K562 (cell line): ENCODE results near the gene TSSK2. TPM values are rescaled to one million over a fixed set of nuclear protein-coding genes. Genes with fewer than 3 reads are reported as not detected.

Experiments
- polyA plus RNA-seq, 8 experiments: library from polyadenylated mRNA; depleted of rRNA in 4 of 8; stranded (reverse) in 5 of 8; unstranded in 3 of 8; fragments of >200 nt; fragmentation: Nextera tagmentation in 2 of 8; fragmentation: Illumina TruSeq in 1 of 8; extraction: Ambion mirVana in 2 of 8; extraction: Trizol in 1 of 8; gene quantifications; 2 replicates each; pipeline versions ENCODE4 v1.2.1 to v1.2.3, GENCODE V29; 2011 to 2014; ENCODE audit warnings: inconsistent platforms in 1 of 8, missing spikeins in 1 of 8
- total RNA-seq, 7 experiments: library from RNA; depleted of rRNA in 6 of 7; stranded (reverse); fragments of >200 nt in 6 of 7; fragmentation: Illumina TruSeq in 2 of 7; extraction: Trizol in 2 of 7; gene quantifications; 2 replicates each; pipeline versions ENCODE4 v1.2.1 to v1.2.3, GENCODE V29; 2011 to 2021; ENCODE audit warnings: low replicate concordance in 1 of 7

Gene TSSK2
- total and polyA plus RNA-seq, 9 of the 15 experiments (the other 6 are each of a cell fraction or from before 2014, with no cell fraction given), result 0.04 TPM; not detected in 8

Other genes with a start within 250 kb of the TSSK2 start
- 1.9 and 2.9 TPM in 2 replicates for gene DGCR6, start 225.0 kb upstream of the TSSK2 start, total RNA-seq (2014; rRNA removed)
- 1.3 and 1.4 TPM in 2 replicates for gene DGCR6, start 225.0 kb upstream of the TSSK2 start, total RNA-seq (2014; rRNA removed; fragmentation: Illumina TruSeq; extraction: Trizol)
- gene DGCR6, start 225.0 kb upstream of the TSSK2 start, total RNA-seq (2015; rRNA removed; fragmentation: Illumina TruSeq; extraction: Trizol), result 0.60 and 1.4 TPM in 2 replicates
- 2.0 and 2.7 TPM in 2 replicates for gene DGCR6, start 225.0 kb upstream of the TSSK2 start, total RNA-seq (2021)
- 1.5 and 1.8 TPM in 2 replicates for gene DGCR6, start 225.0 kb upstream of the TSSK2 start, polyA plus RNA-seq (2011; rRNA removed)
- gene DGCR6, start 225.0 kb upstream of the TSSK2 start, polyA plus RNA-seq (2014; fragmentation: Illumina TruSeq; extraction: Trizol), result 0.79 and 2.0 TPM in 2 replicates
- gene DGCR6, start 225.0 kb upstream of the TSSK2 start, polyA plus RNA-seq (2014; fragmentation: Nextera tagmentation; extraction: Ambion mirVana), result under 1 TPM in 1 of 2 experiments, not detected in 1; 0.32 TPM
- gene DGCR6, start 225.0 kb upstream of the TSSK2 start, polyA plus RNA-seq (2014; rRNA removed), result 2.4 and 3.8 TPM in 2 replicates
- gene PRODH, start 195.0 kb upstream of the TSSK2 start, total RNA-seq (2014; rRNA removed), result not detected in 2 replicates
- not detected in 2 replicates for gene PRODH, start 195.0 kb upstream of the TSSK2 start, total RNA-seq (2014; rRNA removed; fragmentation: Illumina TruSeq; extraction: Trizol)
- not detected in 2 replicates for gene PRODH, start 195.0 kb upstream of the TSSK2 start, total RNA-seq (2015; rRNA removed; fragmentation: Illumina TruSeq; extraction: Trizol)
- not detected in 2 replicates for gene PRODH, start 195.0 kb upstream of the TSSK2 start, total RNA-seq (2021)
- 0.11 TPM in 1 of 2 replicates, not detected in the other for gene PRODH, start 195.0 kb upstream of the TSSK2 start, polyA plus RNA-seq (2011; rRNA removed)
- gene PRODH, start 195.0 kb upstream of the TSSK2 start, polyA plus RNA-seq (2014; fragmentation: Illumina TruSeq; extraction: Trizol), result not detected in 2 replicates
- gene PRODH, start 195.0 kb upstream of the TSSK2 start, polyA plus RNA-seq (2014; fragmentation: Nextera tagmentation; extraction: Ambion mirVana), result not detected
- 0.07 TPM in 1 of 2 replicates, not detected in the other for gene PRODH, start 195.0 kb upstream of the TSSK2 start, polyA plus RNA-seq (2014; rRNA removed)
- 62.9 and 79.7 TPM in 2 replicates for gene DGCR2, start 8.9 kb upstream of the TSSK2 start, total RNA-seq (2014; rRNA removed)
- 25.0 and 31.7 TPM in 2 replicates for gene DGCR2, start 8.9 kb upstream of the TSSK2 start, total RNA-seq (2014; rRNA removed; fragmentation: Illumina TruSeq; extraction: Trizol)
- gene DGCR2, start 8.9 kb upstream of the TSSK2 start, total RNA-seq (2015; rRNA removed; fragmentation: Illumina TruSeq; extraction: Trizol), result 52.2 and 56.7 TPM in 2 replicates
- 101 and 103 TPM in 2 replicates for gene DGCR2, start 8.9 kb upstream of the TSSK2 start, total RNA-seq (2021)
- 45.6 and 65.3 TPM in 2 replicates for gene DGCR2, start 8.9 kb upstream of the TSSK2 start, polyA plus RNA-seq (2011; rRNA removed)
- 56.7 and 59.7 TPM in 2 replicates for gene DGCR2, start 8.9 kb upstream of the TSSK2 start, polyA plus RNA-seq (2014; fragmentation: Illumina TruSeq; extraction: Trizol)
- under 1 TPM; 0.69 to 0.70 TPM for gene DGCR2, start 8.9 kb upstream of the TSSK2 start, polyA plus RNA-seq (2014; fragmentation: Nextera tagmentation; extraction: Ambion mirVana)
- 54.1 and 56.4 TPM in 2 replicates for gene DGCR2, start 8.9 kb upstream of the TSSK2 start, polyA plus RNA-seq (2014; rRNA removed)
- 42.5 and 47.4 TPM in 2 replicates for gene ESS2, start 13.3 kb downstream of the TSSK2 start, total RNA-seq (2014; rRNA removed)
- 9.4 and 10.7 TPM in 2 replicates for gene ESS2, start 13.3 kb downstream of the TSSK2 start, total RNA-seq (2014; rRNA removed; fragmentation: Illumina TruSeq; extraction: Trizol)
- gene ESS2, start 13.3 kb downstream of the TSSK2 start, total RNA-seq (2015; rRNA removed; fragmentation: Illumina TruSeq; extraction: Trizol), result 28.3 and 30.9 TPM in 2 replicates
- gene ESS2, start 13.3 kb downstream of the TSSK2 start, total RNA-seq (2021), result 51.3 and 52.8 TPM in 2 replicates
- gene ESS2, start 13.3 kb downstream of the TSSK2 start, polyA plus RNA-seq (2011; rRNA removed), result 26.8 and 44.0 TPM in 2 replicates
- 23.6 and 41.0 TPM in 2 replicates for gene ESS2, start 13.3 kb downstream of the TSSK2 start, polyA plus RNA-seq (2014; fragmentation: Illumina TruSeq; extraction: Trizol)
- 1 to 10 TPM in 1 of 2 experiments, under 1 TPM in 1; 0.70 to 1.9 TPM for gene ESS2, start 13.3 kb downstream of the TSSK2 start, polyA plus RNA-seq (2014; fragmentation: Nextera tagmentation; extraction: Ambion mirVana)
- 47.1 and 58.1 TPM in 2 replicates for gene ESS2, start 13.3 kb downstream of the TSSK2 start, polyA plus RNA-seq (2014; rRNA removed)
- not detected in 2 replicates for gene GSC2, start 19.0 kb downstream of the TSSK2 start, total RNA-seq (2014; rRNA removed)
- not detected in 2 replicates for gene GSC2, start 19.0 kb downstream of the TSSK2 start, total RNA-seq (2014; rRNA removed; fragmentation: Illumina TruSeq; extraction: Trizol)
- gene GSC2, start 19.0 kb downstream of the TSSK2 start, total RNA-seq (2015; rRNA removed; fragmentation: Illumina TruSeq; extraction: Trizol), result not detected in 2 replicates
- gene GSC2, start 19.0 kb downstream of the TSSK2 start, total RNA-seq (2021), result not detected in 2 replicates
- gene GSC2, start 19.0 kb downstream of the TSSK2 start, polyA plus RNA-seq (2011; rRNA removed), result not detected in 2 replicates
- gene GSC2, start 19.0 kb downstream of the TSSK2 start, polyA plus RNA-seq (2014; fragmentation: Illumina TruSeq; extraction: Trizol), result not detected in 2 replicates
- gene GSC2, start 19.0 kb downstream of the TSSK2 start, polyA plus RNA-seq (2014; fragmentation: Nextera tagmentation; extraction: Ambion mirVana), result not detected
- gene GSC2, start 19.0 kb downstream of the TSSK2 start, polyA plus RNA-seq (2014; rRNA removed), result not detected in 2 replicates
- gene SLC25A1, start 47.4 kb downstream of the TSSK2 start, total RNA-seq (2014; rRNA removed), result 329 and 469 TPM in 2 replicates
- 54.3 and 89.6 TPM in 2 replicates for gene SLC25A1, start 47.4 kb downstream of the TSSK2 start, total RNA-seq (2014; rRNA removed; fragmentation: Illumina TruSeq; extraction: Trizol)
- 109 and 119 TPM in 2 replicates for gene SLC25A1, start 47.4 kb downstream of the TSSK2 start, total RNA-seq (2015; rRNA removed; fragmentation: Illumina TruSeq; extraction: Trizol)
- 399 and 408 TPM in 2 replicates for gene SLC25A1, start 47.4 kb downstream of the TSSK2 start, total RNA-seq (2021)
- 110 and 216 TPM in 2 replicates for gene SLC25A1, start 47.4 kb downstream of the TSSK2 start, polyA plus RNA-seq (2011; rRNA removed)
- 183 and 239 TPM in 2 replicates for gene SLC25A1, start 47.4 kb downstream of the TSSK2 start, polyA plus RNA-seq (2014; fragmentation: Illumina TruSeq; extraction: Trizol)
- gene SLC25A1, start 47.4 kb downstream of the TSSK2 start, polyA plus RNA-seq (2014; fragmentation: Nextera tagmentation; extraction: Ambion mirVana), result 10 to 100 TPM; 11.0 to 23.7 TPM
- gene SLC25A1, start 47.4 kb downstream of the TSSK2 start, polyA plus RNA-seq (2014; rRNA removed), result 248 and 262 TPM in 2 replicates
- gene CLTCL1, start 160.4 kb downstream of the TSSK2 start, total RNA-seq (2014; rRNA removed), result 4.3 and 5.4 TPM in 2 replicates
- gene CLTCL1, start 160.4 kb downstream of the TSSK2 start, total RNA-seq (2014; rRNA removed; fragmentation: Illumina TruSeq; extraction: Trizol), result 4.2 and 4.6 TPM in 2 replicates
- gene CLTCL1, start 160.4 kb downstream of the TSSK2 start, total RNA-seq (2015; rRNA removed; fragmentation: Illumina TruSeq; extraction: Trizol), result 3.6 and 4.5 TPM in 2 replicates
- 8.5 and 8.8 TPM in 2 replicates for gene CLTCL1, start 160.4 kb downstream of the TSSK2 start, total RNA-seq (2021)
- 11.7 and 17.0 TPM in 2 replicates for gene CLTCL1, start 160.4 kb downstream of the TSSK2 start, polyA plus RNA-seq (2011; rRNA removed)
- gene CLTCL1, start 160.4 kb downstream of the TSSK2 start, polyA plus RNA-seq (2014; fragmentation: Illumina TruSeq; extraction: Trizol), result 4.3 and 5.0 TPM in 2 replicates
- 1 to 10 TPM; 1.1 to 2.1 TPM for gene CLTCL1, start 160.4 kb downstream of the TSSK2 start, polyA plus RNA-seq (2014; fragmentation: Nextera tagmentation; extraction: Ambion mirVana)
- gene CLTCL1, start 160.4 kb downstream of the TSSK2 start, polyA plus RNA-seq (2014; rRNA removed), result 5.8 and 8.8 TPM in 2 replicates